Smooth muscle cell of the brain vasculature (primary cell): ENCODE data around the gene FBXO10.
"Not testable (repeated sequence)": the region's sequence is repeated elsewhere in the genome, so short reads cannot be mapped to it uniquely, and the experiment has no call there.

Experiments used
- DNase-seq: peaks from one replicate; pipeline ENCODE4 v3.0.0-alpha.2; 2012; ENCODE audit warnings: low read depth, low spot score

The FBXO10 gene

DNA sequence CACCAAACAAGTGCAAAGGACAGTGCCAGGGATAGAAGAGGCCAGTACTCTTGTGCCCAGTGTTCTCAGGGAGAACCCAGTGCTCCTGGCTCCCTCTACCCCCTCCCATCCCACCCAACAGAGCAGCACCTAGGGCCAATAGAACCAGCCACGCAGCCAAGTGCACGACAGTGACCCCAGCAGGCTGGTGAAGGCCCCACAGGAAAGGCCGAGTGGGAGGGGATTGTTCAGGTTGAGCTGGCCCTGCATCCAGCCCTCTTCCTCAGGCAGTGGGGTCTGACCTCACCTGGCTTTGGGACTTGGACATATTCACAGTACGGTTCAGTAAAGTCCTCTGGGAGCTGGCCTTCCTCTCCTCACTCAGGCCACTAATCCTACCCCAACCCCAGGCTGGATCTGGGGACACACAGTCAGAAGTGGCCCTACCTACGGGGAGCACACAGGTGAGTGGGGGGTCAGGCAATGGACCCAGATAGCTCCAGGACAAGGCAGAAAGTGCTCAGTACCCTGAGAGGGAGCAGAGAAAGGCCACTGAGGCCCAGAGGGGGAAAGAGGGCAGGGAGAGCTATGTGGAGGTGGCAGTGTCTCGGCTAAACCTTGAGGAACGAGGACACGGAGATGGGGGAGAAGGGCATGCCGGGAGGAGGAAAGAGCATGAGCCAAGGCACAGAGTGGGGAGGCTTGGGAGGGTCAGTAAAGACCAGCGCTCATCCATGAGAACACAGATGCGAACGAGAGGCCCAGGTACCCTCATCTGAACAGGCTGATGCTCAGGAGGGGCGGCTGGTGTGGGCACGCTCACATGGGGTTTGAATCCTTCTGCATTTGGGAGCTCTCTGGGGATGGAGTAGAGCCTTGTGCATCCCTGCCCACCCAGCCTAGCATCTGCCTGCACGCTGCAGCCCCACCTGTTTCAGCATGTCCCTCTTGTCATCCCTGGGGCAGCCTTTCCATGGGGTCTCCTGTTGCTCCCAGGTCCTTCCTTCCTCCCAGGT lies 64.9 kb downstream of the FBXO10 start:
- DNase-seq: no peak

DNA sequence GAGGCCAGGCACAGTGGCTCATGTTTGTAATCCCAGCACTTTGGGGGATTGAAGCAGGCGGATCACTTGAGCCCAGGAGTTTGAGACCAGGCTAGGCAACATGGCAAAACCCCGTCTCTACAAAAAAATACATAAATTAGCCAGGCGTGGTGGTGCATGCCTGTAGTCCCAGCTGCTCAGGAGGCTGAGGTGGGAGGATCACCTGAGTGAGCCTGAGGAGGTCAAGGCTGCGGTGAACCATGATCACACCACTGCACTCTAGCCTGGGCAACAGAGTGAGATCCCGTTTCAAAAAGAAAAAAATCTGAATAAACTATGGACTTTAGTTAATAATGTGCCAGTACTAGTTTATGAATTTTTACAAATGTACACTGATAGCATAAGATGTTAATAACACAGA lies 66.1 kb downstream of the FBXO10 start:
- not testable (repeated sequence) for DNase-seq

- DNase-seq: no peak
Measured at GRCh38 chr9:37509536-37509935, 66.6 kb downstream of the FBXO10 start.

DNA sequence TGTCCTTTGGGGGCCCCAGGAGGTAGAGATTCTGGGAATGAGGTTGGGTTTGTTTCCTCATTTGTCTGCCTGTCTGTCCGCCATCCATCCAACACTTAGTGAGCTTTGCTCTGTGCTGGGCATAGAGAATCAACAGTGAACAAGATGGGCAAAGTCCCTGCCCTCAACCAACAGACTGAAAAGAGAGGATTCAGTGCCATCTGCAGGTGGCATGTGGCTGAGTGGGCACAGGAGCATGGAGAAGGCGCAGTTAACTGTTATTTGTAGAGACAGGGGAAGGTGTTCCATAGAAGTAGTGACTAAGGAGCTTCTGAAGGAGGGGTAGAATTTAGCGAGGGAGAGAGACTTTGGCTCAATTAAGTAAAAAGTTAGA lies 67.4 kb downstream of the FBXO10 start:
- DNase-seq: no peak

DNA sequence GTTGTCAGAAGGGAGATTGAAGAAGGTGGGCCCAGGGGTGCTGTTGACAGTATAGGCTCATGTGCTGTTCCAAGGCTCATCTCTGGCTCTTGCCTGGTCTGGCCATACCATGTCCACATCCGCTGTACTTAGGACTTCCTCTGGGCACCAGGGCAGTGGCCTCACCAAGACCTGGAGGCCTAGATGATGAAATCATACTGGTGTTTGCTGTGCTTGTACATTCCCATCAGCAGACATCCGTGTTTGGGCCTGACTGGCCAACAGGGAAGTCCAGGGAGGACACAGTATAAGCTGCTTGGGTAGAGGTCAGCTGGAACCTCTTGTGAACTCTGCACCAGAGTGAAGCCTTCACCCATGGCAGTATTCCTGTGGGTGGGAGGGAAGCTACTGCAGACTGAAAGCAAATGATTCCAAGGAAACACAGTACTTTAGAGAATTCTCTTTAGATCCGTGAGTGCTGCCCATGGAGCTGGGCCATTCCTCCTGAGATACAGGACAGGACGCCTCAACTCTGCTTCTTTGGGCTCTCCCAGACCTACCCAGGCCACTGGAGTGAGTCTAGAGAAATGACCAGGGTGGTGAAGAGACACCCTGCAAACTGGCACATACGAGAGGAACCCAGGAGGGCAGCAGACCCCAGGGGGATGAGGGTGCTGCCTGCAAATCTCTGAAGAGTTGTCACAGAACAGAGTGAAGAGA lies 67.9 kb downstream of the FBXO10 start:
- no peak for DNase-seq

- no peak for DNase-seq
Measured at GRCh38 chr9:37507566-37508134, 68.5 kb downstream of the FBXO10 start.

DNA sequence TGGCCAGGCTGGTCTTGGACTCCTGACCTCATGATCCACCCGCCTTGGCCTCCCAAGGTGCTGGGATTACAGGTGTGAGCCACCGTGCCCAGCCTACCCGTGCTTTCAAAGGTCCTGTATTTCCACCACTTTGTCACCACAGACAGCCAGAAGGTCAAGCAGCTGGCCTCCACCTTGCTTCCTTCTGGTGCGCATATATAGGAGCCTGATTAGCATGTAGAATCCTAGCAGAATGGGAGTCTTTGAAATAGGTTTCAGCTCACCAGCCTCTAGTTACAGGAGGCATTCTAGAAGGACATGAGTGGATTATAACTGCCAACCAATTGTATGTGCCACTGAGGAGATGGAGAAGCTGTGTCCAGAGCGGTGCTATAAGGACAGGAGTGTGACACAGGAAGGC lies 71.6 kb downstream of the FBXO10 start:
- no peak for DNase-seq

DNA sequence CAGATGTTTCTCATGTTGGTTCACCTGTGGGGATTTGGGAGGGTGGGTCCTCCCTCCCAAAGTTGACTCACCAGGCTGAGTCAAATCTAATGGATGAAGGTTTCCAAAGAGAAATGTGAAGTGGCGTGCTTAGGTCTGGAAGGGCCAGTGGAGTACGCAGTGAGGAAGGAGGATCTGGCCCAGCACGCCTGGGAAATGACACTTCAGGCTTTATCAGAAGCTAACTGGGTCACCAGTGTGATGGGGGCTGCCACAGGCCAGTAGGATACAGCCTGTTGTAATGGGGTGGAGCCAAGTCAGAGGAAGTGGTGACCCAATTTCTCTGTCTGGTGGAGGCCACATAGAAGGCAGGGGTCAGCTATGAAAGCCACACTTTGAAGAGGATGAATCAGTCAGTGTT lies 72.4 kb downstream of the FBXO10 start:
- no peak for DNase-seq

DNA sequence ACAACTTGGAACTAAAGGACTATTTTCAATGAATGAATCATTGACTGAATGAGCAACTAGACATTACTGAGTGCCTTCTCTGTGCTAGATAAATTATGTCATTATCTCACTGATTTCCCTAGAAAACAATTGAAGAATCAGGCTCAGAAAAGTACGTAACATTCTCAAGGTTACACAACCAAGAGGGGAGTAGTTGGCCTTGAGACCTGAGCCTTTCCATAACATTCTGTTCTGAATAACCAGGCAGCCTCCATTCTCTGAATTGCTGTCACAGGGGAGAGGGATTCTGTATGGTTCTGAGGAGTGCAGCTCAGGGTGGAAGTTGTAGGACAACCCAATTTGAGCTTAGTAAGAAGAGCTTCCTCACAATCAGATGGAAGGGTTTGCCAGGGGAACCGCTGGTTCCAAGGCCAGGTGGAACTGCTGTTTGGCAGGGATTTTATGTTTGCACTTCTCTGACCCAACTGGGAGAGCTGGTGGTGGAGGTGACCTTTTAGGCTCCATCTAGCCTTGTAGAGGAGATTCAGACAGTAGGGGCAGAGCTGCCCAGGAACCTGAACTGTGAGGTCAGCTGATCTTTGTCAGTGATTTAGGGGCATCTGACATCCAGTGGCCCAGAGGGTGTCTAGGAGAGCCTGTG lies 74.1 kb downstream of the FBXO10 start:
- DNase-seq: no peak

GRCh38 chr9:37499297-37499696 lies 76.9 kb downstream of the FBXO10 start:
- no peak for DNase-seq

DNA sequence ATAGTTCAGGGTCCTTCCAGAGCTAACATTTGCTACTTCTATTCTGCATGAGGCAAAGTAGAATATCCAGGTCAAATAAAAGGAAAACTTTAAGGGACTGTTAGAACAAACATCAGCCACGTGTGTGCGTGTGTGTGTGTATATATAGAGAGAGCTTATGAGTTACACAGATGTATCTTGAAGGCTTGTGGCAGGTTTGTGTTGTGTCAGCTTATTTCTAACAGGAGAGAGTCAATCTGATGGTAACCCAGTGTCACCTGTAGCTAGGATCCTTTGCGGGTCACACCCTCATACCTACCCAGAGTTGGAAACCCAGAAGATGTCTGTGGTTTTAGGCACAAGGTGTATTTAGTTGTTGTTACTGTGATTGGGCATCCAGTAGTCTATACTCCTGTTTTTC lies 77.7 kb downstream of the FBXO10 start:
- DNase-seq: no peak

DNA sequence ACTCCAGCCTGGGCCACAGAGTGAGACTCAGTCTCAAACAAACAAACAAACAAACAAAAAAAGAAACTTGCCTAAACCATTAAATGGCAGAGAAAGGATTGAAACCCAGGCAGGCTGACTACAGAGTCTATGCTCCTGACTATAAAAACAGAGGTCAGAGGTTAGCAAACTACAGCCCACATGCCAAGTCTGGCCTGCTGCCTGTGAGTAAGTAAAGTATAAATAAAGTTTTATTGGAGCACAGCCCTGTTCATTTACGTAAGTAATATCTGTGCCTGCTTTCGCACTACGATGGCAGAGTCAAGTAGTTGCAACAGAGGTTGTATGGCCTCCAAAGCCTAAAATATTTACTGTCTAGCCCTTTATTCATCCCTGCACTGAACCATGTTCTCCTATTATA lies 78.9 kb downstream of the FBXO10 start:
- DNase-seq: no peak

- DNase-seq: no peak
Measured at GRCh38 chr9:37496020-37496419, 80.2 kb downstream of the FBXO10 start.

DNA sequence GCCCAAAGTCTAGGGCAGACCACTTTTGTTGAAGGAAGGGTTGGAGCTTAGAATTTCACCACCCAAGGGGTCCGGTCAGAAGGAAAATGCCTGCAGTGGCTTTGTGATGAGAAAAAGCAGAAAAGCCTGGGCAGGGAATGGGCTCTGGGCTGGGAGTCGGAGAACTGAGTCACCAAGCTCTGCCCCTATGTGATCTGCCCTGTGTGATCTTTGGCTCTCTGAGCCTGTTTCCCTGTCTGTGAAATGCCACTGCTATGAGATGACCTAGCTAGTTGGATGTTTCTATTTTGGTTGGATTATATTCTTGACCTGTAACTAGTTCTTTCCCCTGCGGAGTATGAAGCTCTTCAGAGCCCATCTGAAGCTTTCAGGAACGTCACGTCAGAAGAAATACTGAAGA lies 80.6 kb downstream of the FBXO10 start:
- DNase-seq: no peak

DNA sequence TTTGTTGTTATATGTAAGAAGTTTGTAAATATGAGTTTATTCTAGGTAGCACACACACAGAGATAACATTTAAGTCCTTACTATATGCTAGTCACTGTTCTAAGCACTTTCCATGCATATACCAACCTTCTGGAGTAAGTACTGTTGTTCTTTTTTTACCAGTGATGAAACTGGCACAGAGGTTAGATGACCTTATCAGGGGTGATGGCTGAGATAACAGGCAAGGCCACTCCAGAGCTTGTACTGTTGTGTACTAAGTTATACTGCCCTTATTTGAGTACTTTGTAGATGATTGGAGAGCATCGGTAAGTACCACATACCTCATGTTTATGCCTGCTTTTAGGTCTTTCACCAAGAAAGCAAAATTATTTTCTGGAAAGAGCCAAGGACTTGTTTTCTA lies 84.2 kb downstream of the FBXO10 start:
- DNase-seq: no peak

GRCh38 chr9:37486616-37487548 lies 89.3 kb downstream of the FBXO10 start:
- DNase-seq: no peak

DNA sequence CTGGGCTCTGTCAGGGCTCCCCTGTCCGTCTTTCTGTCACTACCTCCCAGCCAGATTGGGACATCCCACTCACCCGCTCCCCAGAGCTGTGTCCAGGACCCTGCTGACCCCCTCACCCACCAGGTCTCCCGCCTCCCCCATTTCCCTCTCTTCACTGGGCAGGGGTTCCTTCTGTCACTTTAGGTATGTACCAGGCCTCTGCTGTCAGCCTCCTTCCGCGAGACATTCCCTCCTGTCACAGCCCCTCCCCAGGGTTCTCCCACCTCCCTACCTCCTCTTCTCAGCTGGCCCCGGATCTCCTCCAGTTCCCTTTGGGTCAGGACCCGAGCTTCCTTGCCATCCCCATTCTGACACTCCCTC lies 89.9 kb downstream of the FBXO10 start:
- DNase-seq: no peak

DNA sequence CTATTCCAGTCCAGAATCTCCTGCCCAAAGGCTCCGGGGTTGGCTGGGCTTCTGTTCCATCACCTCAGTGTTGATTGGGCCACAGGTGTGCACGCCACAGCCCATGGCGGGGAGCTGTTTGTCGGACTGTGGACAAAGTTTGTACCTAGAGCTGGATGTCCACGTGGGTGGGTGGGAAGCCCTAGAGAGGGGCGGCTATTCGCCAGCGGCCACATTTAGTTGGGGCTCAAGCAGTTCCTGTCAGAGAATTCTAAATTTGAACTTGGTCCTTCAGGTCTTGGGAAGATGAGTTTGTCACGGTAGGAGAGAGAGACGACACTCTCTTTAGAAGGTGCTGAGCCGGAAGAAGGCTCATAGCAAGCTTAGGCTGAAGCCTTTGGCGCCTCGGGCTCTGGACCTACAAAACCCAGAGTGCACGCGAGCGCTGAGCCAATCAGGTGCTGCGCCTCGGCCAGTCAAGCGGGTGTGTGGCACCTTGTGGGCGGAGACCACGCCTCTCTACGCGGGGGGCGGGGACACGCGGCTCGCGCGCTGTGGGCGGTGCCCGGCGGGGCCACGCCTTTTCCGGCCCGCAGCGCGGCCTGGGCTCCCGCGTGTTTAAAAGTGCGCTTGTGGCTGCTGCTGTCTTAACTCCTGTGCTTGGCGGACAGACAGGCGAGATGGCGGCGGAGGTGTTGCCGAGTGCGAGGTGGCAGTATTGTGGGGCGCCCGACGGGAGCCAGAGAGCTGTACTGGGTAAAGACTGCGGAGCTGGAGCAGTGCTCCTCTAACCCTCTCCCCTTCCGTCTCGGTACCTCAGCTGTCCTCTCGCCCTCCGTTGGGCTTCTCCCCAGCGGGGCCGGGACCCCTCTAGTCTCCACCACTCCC lies 90.6 kb downstream of the FBXO10 start, which contains the start of gene POLR1E:
TSS of gene POLR1E (plus strand) at position 560 of the 867 bp plus-strand sequence. CDS start at position 660, 100 bp downstream.
- peak; percentile 67 for DNase-seq

GRCh38 chr9:37480759-37481158 lies 95.4 kb downstream of the FBXO10 start:
- DNase-seq: no peak
